Measurements from ENCODE around the gene OBP2A.

GRCh38 chr9:135567311-135567710 is 21.4 kb downstream of the OBP2A start:
- TF ChIP-seq CTCF (IDR thresholded peaks at IDR 0.05; ENCODE audit: insufficient read depth, low read depth, low read length) (no peak), EZH2 (IDR thresholded peaks at IDR 0.05; ENCODE audit: insufficient read depth, low read length) (no peak)
